HG02852 (cell line): ENCODE data around the gene SEH1L.

Source experiments
- ATAC-seq: cut with Tn5 transposase; IDR thresholded peaks from one replicate; pipeline ENCODE4 v1.9.1; 2021; ENCODE audit warnings: mild to moderate bottlenecking, moderate library complexity; ENCODE audit not compliant: unreplicated experiment

SEH1L gene

DNA sequence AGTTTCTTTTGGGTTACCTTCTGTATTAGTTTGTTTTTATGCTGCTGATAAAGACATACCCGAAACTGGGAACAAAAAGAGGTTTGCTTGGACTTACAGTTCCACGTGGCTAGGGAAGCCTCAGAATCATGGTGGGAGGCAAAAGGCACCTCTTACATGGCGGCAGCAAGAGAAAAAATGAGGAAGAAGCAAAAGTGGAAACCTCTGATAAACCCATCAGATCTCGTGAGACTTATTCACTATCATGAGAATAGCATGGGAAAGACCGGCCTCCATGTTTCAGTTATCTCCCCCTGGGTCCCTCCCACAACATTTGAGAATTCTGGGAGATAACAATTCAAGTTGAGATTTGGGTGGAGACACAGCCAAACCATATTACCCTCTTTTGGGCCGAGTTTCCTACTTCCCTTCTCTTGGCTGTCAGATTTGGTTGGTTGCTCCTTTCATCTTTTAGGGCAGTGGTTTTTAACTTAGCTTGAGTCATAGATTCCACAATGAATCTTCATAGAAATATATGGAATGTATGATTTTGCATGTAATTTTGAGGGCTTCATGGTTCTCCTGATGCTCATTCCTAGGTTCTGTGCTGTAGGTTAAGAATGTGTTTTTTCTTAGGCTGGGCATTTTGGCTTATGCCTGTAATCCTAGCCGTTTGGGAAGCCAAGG lies 87.6 kb downstream of the SEH1L start:
- no peak for ATAC-seq

DNA sequence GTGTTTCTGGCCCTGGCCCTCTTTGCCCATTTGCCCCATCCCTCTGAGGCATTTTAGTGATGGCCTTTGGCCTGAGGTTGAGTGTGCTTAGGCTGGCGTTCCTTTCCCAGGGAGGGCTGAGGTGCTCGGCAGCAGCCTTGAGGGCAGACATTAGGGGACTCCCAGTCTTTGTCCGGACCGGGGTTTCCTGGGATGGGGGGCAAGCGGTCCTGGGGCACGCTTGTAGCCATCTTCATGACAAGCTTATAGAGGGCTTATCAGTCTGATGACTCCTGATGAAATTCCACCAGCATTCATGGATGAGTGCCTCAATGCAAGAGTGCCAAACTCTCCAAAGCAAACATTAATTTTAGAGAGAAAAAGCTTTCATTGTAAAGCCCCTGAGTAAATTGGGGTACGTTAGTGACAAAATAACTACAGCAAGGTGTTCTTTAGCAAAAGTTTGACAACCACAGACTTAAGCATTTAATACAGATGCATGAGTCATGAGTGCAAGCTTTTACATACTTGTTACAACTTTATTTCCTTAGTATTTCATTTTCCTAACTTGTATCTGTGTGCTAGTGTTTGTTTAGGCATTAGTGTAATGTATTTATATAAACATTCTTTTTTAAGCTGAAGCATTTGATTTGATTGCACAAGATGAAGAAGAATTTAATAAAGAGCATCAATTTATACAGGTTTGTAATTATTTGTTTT lies 89.0 kb downstream of the SEH1L start:
- ATAC-seq: no peak
